H9 (cell line): Measurements from ENCODE around the gene SNN. TPM values are rescaled to one million over a fixed set of nuclear protein-coding genes. Genes with fewer than 3 reads are reported as not detected.

Experiments used
- DNase-seq: peaks from one replicate; pipeline ENCODE4 v3.0.0-alpha.2; 2017
- H2AFZ ChIP-seq: one replicate; pipeline ENCODE4 v1.6.1; 2013; ENCODE audit warnings: mild to moderate bottlenecking, low read length, control low read depth, moderate library complexity
- H2AK5ac ChIP-seq: 2 replicates; pipeline ENCODE4 v1.6.1; 2013; ENCODE audit warnings: low read length, control low read depth, mixed read lengths; ENCODE audit not compliant: insufficient read length
- H2BK120ac ChIP-seq: one replicate; pipeline ENCODE4 v1.6.1; 2013; ENCODE audit warnings: low read depth, mild to moderate bottlenecking, low read length, control low read depth, inconsistent platforms; ENCODE audit not compliant: poor library complexity, severe bottlenecking
- H2BK12ac ChIP-seq: 2 replicates; pipeline ENCODE4 v1.6.1; 2013; ENCODE audit warnings: low read length, control low read depth, mixed read lengths, low read depth; ENCODE audit not compliant: insufficient read length
- H2BK15ac ChIP-seq: 2 replicates; pipeline ENCODE4 v1.6.1; 2013; ENCODE audit warnings: low read depth, low read length, control low read depth
- H2BK20ac ChIP-seq: one replicate; pipeline ENCODE4 v1.6.1; 2013; ENCODE audit warnings: low read depth, mild to moderate bottlenecking, low read length, control low read depth, inconsistent platforms; ENCODE audit not compliant: poor library complexity, severe bottlenecking
- H2BK5ac ChIP-seq: 2 replicates; pipeline ENCODE4 v1.6.1; 2013; ENCODE audit warnings: low read length, control low read depth, mixed read lengths; ENCODE audit not compliant: insufficient read length
- H3K14ac ChIP-seq: 2 replicates; pipeline ENCODE4 v1.6.1; 2013; ENCODE audit warnings: low read length, control low read depth; ENCODE audit not compliant: insufficient read depth
- H3K18ac ChIP-seq: 2 replicates; pipeline ENCODE4 v1.6.1; 2013; ENCODE audit warnings: low read depth, mild to moderate bottlenecking, mixed read lengths, low read length, control low read depth; ENCODE audit not compliant: insufficient read length
- H3K23ac ChIP-seq: 2 replicates; pipeline ENCODE4 v1.6.1; 2013; ENCODE audit warnings: low read length, control low read depth, mixed read lengths, low read depth; ENCODE audit not compliant: insufficient read length
- H3K23me2 ChIP-seq: 2 replicates; pipeline ENCODE4 v1.6.1; 2013; ENCODE audit warnings: low read depth, mild to moderate bottlenecking, mixed read lengths, low read length, control low read depth; ENCODE audit not compliant: insufficient read length, poor library complexity, severe bottlenecking
- H3K27ac ChIP-seq: 2 replicates; pipeline ENCODE4 v1.5.1; 2013; ENCODE audit warnings: low read length, control low read depth, mixed read lengths, low read depth; ENCODE audit not compliant: insufficient read length
- H3K27me3 ChIP-seq: 2 replicates; pipeline ENCODE4 v1.6.1; 2013; ENCODE audit warnings: low read length, control low read depth, inconsistent platforms; ENCODE audit not compliant: insufficient read depth
- H3K4ac ChIP-seq: 2 replicates; pipeline ENCODE4 v1.6.1; 2013; ENCODE audit warnings: low read depth, mild to moderate bottlenecking, control low read depth, inconsistent platforms, low read length, moderate library complexity
- H3K4me1 ChIP-seq: 2 replicates; pipeline ENCODE4 v1.6.1; 2013; ENCODE audit warnings: low read length, control low read depth, inconsistent platforms; ENCODE audit not compliant: insufficient read depth
- H3K4me2 ChIP-seq: 2 replicates; pipeline ENCODE4 v1.6.1; 2013; ENCODE audit warnings: low read length, control low read depth, mixed read lengths; ENCODE audit not compliant: insufficient read length, insufficient read depth
- H3K56ac ChIP-seq: 2 replicates; pipeline ENCODE4 v1.6.1; 2013; ENCODE audit warnings: low read depth, mild to moderate bottlenecking, mixed read lengths, low read length, control low read depth; ENCODE audit not compliant: insufficient read length
- H3K79me1 ChIP-seq: 2 replicates; pipeline ENCODE4 v1.6.1; 2013; ENCODE audit warnings: low read depth, mild to moderate bottlenecking, moderate library complexity, low read length, control low read depth, inconsistent platforms; ENCODE audit not compliant: insufficient read depth, poor library complexity, severe bottlenecking
- H3K79me2 ChIP-seq: 2 replicates; pipeline ENCODE4 v1.6.1; 2013; ENCODE audit warnings: low read length, control low read depth, inconsistent platforms; ENCODE audit not compliant: insufficient read depth
- H3K9ac ChIP-seq: 2 replicates; pipeline ENCODE4 v1.6.1; 2013; ENCODE audit warnings: low read length, control low read depth, mixed read lengths; ENCODE audit not compliant: insufficient read length; ENCODE audit errors: extremely low read depth
- H3K9me3 ChIP-seq: one replicate; pipeline ENCODE4 v1.6.1; 2013; ENCODE audit warnings: low read depth, low read length, inconsistent platforms; ENCODE audit not compliant: control insufficient read depth
- H3T11ph ChIP-seq: one replicate; pipeline ENCODE4 v1.6.1; 2013; ENCODE audit warnings: mild to moderate bottlenecking, low read length, control low read depth, inconsistent platforms
- H4K20me1 ChIP-seq: one replicate; pipeline ENCODE4 v1.6.1; 2013; ENCODE audit not compliant: control insufficient read depth, insufficient read length, insufficient read depth
- H4K5ac ChIP-seq: 2 replicates; pipeline ENCODE4 v1.6.1; 2013; ENCODE audit warnings: low read depth, mild to moderate bottlenecking, mixed read lengths, low read length, control low read depth; ENCODE audit not compliant: insufficient read length
- H4K8ac ChIP-seq: replicated peaks from 2 replicates; pipeline ENCODE4 v1.6.1; 2013; ENCODE audit warnings: low read length, control low read depth, mixed read lengths, low read depth; ENCODE audit not compliant: insufficient read length
- H4K91ac ChIP-seq: 2 replicates; pipeline ENCODE4 v1.6.1; 2013; ENCODE audit warnings: low read depth, mild to moderate bottlenecking, moderate library complexity, mixed read lengths, low read length, control low read depth; ENCODE audit not compliant: insufficient read length
- H3K27ac Mint-ChIP-seq, 3 experiments: 2 replicates in 2 of 3; 3 replicates in 1 of 3; pipeline ENCODE4 v1.8.0; 2020 to 2021; ENCODE audit warnings: mixed read lengths in 3 of 3, mild to moderate bottlenecking in 1 of 3, moderate library complexity in 1 of 3
- H3K27me3 Mint-ChIP-seq: 2 replicates; pipeline ENCODE4 v1.8.0; 2021; ENCODE audit warnings: low read depth, mild to moderate bottlenecking, moderate library complexity, mixed read lengths
- H3K36me3 Mint-ChIP-seq, 3 experiments: 2 replicates in 2 of 3; 3 replicates in 1 of 3; pipeline ENCODE4 v1.8.0; 2020 to 2021; ENCODE audit warnings: low read depth in 3 of 3, mixed read lengths in 3 of 3; ENCODE audit not compliant: insufficient read depth in 1 of 3
- H3K4me1 Mint-ChIP-seq, 2 experiments: 2 replicates each; pipeline ENCODE4 v1.8.0; 2020; ENCODE audit warnings: mixed read lengths in 2 of 2
- H3K4me3 Mint-ChIP-seq, 2 experiments: 2 replicates in 1 of 2; 3 replicates in 1 of 2; pipeline ENCODE4 v1.8.0; 2020 to 2021; ENCODE audit warnings: mild to moderate bottlenecking in 2 of 2, mixed read lengths in 2 of 2, moderate library complexity in 1 of 2
- H3K9me3 Mint-ChIP-seq, 2 experiments: 2 replicates in 1 of 2; 3 replicates in 1 of 2; pipeline ENCODE4 v1.8.0; 2020; ENCODE audit warnings: mild to moderate bottlenecking in 2 of 2, mixed read lengths in 2 of 2, moderate library complexity in 1 of 2
- CTCF ChIP-seq: fragments of 200-600 bp; sonication (generic); conservative IDR thresholded peaks from 3 replicates; pipeline ENCODE4 v1.8.0; 2021; ENCODE audit warnings: antibody characterized with exemption, mild to moderate bottlenecking
- WGBS: extraction: QIAGEN DNeasy Blood & Tissue Kit; methylation state at CpG from one replicate; pipeline ENCODE4 v1.1.7; 2013; ENCODE audit warnings: missing lambda C conversion rate, low lambda C conversion rate, mixed read lengths; ENCODE audit not compliant: insufficient read length; ENCODE audit errors: extremely low coverage; 5-methylcytosine and 5-hydroxymethylcytosine counted together
- total RNA-seq: library from RNA; stranded (reverse); gene quantifications from 2 replicates; pipeline ENCODE4 v1.2.1, GENCODE V29; 2021

SNN gene
- total RNA-seq, 1 experiment from 2014 or later = 44.2 TPM

GRCh38 chr16:11674818-11675560 is 6.7 kb downstream of the SNN start:
- no peak overlapping the region for H2AK5ac ChIP-seq
- H2AFZ ChIP-seq = no peak overlapping the region
- peaks cover 33 to 37% of the 10 kb centered on the region in 2 experiments for H3K4me1 Mint-ChIP-seq
- H4K91ac ChIP-seq = no peak overlapping the region
- no peak overlapping the region for H3K23ac ChIP-seq
- H2BK15ac ChIP-seq = no peak overlapping the region
- H3K9me3 ChIP-seq = no peaks in the 10 kb centered on the region
- H3K4me2 ChIP-seq = no peak overlapping the region
- H3K9ac ChIP-seq = no peak overlapping the region
- H3K36me3 Mint-ChIP-seq = peaks cover 22 to 48% (median 40%) of the 10 kb centered on the region in 3 experiments
- peak overlapping the region in 1 of 2 experiments; percentile 53; a peak in 1 of 5 replicates for H3K4me3 Mint-ChIP-seq
- H3K18ac ChIP-seq = no peak overlapping the region
- DNase-seq = no peak
- no peak overlapping the region for H2BK12ac ChIP-seq
- no peak overlapping the region for H3K56ac ChIP-seq
- no CpG with 5 or more reads among the region's 15 CpGs for WGBS
- H4K8ac ChIP-seq = no peak overlapping the region
- peaks cover 3% of the 10 kb centered on the region for H3K79me1 ChIP-seq
- H3K4me1 ChIP-seq = no peaks in the 10 kb centered on the region
- no peak overlapping the region for H2BK120ac ChIP-seq
- no peak overlapping the region for H2BK20ac ChIP-seq
- no peak overlapping the region for H3K14ac ChIP-seq
- no peaks in the 10 kb centered on the region for H3K27me3 ChIP-seq
- peaks cover 6% of the 10 kb centered on the region; the same call in 1 of the 2 replicates for H3K79me2 ChIP-seq
- peaks cover 6% of the 10 kb centered on the region for H4K20me1 ChIP-seq
- H3T11ph ChIP-seq = no peak overlapping the region
- H3K27ac Mint-ChIP-seq = peak overlapping the region; percentile 83 to 92 (median 83); a peak in 6 of 7 replicates
- no peak for TF ChIP-seq CTCF
- H3K27me3 Mint-ChIP-seq = no peaks in the 10 kb centered on the region
- H4K5ac ChIP-seq = no peak overlapping the region
- no peak overlapping the region for H3K27ac ChIP-seq
- no peak overlapping the region for H3K4ac ChIP-seq
- H3K23me2 ChIP-seq = no peaks in the 10 kb centered on the region
- H3K9me3 Mint-ChIP-seq = no peaks in the 10 kb centered on the region
- H2BK5ac ChIP-seq = no peak overlapping the region
